GM19468 (cell line): ENCODE results near the gene GIMAP6.
A peak's percentile ranks its signal among the peaks of the same experiment; 100 is the strongest.
"Not testable (repeated sequence)": the region's sequence is repeated elsewhere in the genome, so short reads cannot be mapped to it uniquely, and the experiment has no call there.

Experiments used
- ATAC-seq: cut with Tn5 transposase; IDR thresholded peaks from one replicate; pipeline ENCODE4 v1.9.1; 2021; ENCODE audit warnings: mild to moderate bottlenecking, moderate library complexity, moderate number of reproducible peaks; ENCODE audit not compliant: unreplicated experiment; ENCODE audit errors: extremely low read depth

The GIMAP6 gene

DNA sequence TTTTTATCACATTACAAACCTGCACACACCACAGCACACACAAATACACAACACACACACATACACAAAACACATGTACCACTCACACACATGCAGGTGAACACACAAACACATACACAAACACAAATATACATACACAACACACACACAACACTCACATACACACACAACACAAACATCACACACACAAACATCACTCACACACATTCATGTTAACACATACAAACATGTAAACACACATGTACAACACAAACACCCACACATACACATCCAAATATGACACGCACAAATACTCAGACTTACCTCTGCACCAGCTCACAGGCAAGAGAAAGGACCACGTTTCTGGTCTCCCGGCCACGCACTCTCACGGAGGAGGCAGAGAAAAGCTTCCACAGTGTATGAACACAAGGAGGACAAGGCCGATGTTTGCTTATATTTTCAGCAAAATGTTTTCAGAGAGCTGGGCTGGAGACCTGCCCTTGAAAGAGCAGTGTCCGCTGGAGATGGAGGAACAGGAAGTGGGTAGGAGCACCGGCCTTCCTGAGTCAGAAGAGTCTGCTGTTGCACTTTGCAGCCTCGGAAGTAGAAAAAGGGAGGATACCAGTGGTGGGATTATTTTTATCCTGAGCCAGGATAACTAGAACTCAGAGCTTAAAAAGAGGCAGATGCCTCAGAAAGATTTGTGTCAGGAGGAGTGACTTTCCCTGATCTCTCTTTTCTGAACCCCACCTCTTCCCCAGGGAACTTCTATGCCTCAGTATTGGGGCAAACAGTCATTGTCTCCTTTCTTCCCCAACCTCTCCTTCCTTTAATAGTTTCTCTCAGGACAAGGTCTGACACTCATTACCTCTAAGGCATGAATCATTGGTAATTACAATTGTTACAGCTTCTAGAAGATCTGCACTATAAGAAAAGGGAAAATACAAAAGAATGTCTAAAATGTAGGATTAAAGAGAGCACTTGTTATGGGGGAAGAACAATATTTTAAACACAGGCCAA, at the start of gene GIMAP6:
Gene GIMAP6 (minus strand): TSS at position 520 of the 999 bp plus-strand sequence. CDS start 2,243 bp downstream, outside the sequence.
- peak; percentile 52 for ATAC-seq

- ATAC-seq = not testable (repeated sequence)
Measured at GRCh38 chr7:150680364-150680763, 48.2 kb upstream of the GIMAP6 start.

- ATAC-seq = not testable (repeated sequence)
Measured at GRCh38 chr7:150678601-150679000, 46.4 kb upstream of the GIMAP6 start.

DNA sequence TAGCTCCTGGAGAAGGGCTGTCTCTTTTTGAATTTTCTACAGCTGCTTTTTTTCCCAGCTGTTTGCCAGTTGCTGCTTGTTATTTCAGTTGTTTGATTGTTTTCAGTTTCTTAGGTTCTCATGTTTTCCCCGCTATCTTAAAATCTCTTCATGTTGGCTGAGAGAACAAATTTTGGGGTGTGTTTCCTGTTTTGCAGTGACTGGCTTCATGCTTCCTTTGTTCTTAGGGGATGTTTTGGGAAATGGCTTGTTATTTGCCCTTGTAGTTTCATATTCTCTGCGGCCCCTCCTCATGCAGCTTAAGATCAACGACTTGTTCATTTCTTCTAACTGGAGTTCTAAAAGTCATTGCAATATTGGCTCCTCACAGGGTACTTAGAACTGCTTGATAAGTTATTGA, 44.7 kb upstream of the GIMAP6 start:
- not testable (repeated sequence) for ATAC-seq

GRCh38 chr7:150676276-150676675, 44.1 kb upstream of the GIMAP6 start:
- ATAC-seq = not testable (repeated sequence)

GRCh38 chr7:150675714-150676113, 43.5 kb upstream of the GIMAP6 start:
- no peak for ATAC-seq

DNA sequence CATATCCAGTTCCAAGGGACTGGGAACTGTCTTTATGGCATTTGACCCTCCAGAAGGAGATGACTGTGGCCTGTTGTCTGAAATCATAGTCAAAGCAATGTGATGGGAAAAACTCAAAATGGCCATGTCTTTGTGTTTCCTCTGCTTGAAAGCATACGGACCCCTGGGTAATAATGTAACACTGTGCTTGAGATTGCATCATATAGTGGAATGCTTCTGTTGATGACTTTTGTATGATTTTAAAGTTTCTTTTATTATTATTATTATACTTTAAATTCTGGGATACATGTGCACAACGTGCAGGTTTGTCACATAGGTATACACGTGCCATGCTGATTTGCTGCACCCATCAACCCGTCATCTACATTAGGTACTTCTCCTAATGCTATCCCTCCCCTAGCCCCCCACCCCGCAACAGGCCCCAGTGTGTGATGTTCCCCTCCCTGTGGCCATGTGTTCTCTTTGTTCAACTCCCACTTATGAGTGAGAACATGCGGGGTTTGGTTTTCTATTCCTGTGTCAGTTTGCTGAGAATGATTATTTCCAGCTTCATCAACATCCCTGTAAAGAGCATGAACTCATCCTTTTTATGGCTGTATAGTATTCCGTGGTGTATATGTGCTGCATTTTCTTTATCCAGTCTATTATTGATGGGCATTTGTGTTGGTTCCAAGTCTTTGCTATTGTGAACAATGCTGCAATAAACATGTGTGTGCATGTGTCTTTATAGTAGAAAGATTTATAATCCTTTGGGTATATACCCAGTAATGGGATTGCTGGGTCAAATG, 39.8 kb upstream of the GIMAP6 start:
- not testable (repeated sequence) for ATAC-seq

- no peak for ATAC-seq
Measured at GRCh38 chr7:150668977-150669376, 36.8 kb upstream of the GIMAP6 start.

DNA sequence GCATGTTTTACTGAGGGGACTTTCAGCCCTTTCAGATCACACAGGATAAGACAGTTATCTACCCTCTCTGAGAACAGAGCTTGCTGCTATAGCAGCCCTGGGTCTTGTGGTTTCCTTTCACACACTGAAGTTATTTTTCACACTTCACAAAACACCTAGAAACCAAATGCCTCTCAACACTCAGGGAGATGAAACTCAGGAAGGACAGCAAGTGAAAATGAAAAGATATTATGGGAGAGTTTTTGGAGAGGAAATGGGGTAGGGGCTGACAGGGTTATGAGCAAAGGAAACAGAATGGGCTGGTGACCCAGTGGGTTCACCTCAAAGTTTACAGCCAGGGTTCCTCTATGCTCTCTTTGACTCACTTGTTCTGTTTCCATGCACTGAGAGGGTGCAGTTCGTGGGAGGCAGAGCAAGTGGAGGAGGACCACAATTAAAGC, 36.3 kb upstream of the GIMAP6 start:
- peak; percentile 22 for ATAC-seq

- no peak for ATAC-seq
Measured at GRCh38 chr7:150666412-150666811, 34.2 kb upstream of the GIMAP6 start.

DNA sequence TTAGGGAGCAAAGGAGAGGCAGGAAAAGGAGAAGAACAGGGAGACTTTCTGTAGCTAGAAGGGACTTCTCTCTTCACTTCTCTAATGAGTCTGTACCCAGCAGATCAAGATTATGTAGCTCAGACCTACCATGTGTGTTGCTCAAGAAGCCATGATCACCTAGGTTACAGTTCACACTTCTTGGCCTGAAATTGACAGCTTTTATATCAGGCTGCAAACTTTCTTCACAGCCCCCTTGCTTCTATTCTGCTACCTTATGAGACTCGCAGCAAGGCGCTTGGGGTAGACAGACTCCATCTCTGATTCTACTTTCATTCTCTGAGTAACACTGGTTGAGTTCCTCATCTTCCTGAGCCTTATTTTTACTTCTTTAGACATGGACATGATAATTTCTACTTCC, 33.7 kb upstream of the GIMAP6 start:
- no peak for ATAC-seq

GRCh38 chr7:150665089-150665748, 33.0 kb upstream of the GIMAP6 start:
- ATAC-seq = no peak

DNA sequence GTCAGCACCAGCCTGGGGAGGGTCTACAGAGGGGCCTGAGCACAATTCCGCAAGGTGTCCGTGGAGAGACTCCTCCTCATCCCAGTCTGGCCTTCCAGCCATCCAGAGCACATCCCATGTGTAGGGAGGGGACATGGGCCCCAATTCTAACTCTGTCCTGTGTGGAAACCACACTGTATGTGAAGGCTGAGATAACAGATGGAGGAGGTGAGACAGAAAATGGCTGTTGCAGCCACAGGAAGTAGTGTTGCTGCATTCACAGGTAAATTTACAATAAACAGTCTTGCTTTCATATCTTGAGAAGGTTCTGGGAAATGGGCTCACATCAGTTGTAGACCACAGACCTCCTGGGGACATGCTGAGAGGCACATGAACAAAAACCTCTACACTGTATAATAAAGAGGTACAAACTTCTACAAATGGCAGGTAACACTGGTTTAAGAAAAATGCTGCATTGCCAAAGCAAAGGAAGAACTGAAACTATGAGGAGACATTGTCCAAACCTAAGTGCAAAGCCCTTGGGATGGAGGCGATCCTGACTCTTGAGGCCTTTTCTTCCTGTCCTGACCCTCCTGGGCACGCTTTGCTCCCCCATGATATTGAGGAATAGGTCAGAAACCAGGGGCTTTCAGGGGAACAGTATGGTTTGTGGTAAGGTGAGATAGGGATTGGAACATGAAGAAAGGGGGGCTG, 31.8 kb upstream of the GIMAP6 start:
- ATAC-seq = no peak

- ATAC-seq = not testable (repeated sequence)
Measured at GRCh38 chr7:150662821-150663220, 30.6 kb upstream of the GIMAP6 start.

- ATAC-seq = no peak
Measured at GRCh38 chr7:150660939-150661613, 28.9 kb upstream of the GIMAP6 start.

- no peak for ATAC-seq
Measured at GRCh38 chr7:150657526-150657925, 25.3 kb upstream of the GIMAP6 start.

DNA sequence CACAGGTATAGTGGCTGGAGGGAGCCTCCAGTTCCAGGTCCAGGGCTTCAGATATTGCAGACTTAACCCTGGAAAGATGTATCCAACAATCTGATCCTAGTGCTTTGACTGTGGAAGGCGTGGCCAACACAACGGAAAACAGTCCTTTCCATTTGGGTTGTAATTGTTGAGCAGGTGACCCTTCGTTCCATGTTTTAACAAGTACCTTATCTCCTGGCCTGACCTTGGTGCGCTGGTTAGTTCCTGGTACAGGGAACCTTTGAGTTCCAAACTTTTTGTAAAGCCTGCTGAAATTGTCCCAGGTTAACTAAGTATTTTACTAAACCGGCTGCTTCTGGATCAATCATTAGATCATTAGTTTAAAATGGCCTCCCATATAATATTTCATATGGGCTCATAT, 23.9 kb upstream of the GIMAP6 start:
- no peak for ATAC-seq

DNA sequence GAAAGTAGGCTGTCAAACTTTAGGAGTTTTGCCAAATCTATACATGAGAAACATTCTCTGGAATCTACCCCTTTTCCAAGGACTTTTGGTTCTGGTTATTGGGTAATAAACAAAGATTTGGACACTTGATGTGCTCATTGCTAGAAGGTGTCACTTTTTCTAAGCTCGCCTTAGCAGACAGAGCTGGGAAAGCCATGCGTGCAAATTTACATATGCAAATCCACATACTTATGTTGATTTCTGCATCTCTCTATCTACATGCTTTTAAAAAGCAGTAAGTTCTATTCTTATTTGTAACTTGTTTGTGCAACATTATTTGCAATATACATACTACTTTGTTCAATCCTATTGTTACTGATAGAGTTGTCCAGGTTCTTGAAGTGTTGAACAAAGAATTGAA, 22.5 kb upstream of the GIMAP6 start:
- no peak for ATAC-seq

DNA sequence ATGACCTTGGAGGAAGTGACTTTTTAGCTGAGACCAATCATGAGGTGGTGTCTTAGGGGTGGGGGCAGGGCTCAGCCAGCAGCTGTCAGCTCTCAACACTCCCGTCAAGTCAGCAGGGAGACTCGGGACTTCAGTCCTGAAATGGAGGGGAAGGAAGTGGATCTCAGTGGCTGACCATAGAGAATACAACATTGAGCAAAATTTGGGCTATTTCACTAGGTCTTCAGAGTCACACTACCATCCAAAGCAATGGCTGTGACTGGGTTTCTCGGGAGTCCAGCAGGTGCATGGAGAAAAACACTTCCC, 16.8 kb upstream of the GIMAP6 start:
- no peak for ATAC-seq
